Stomach (tissue), 9 donors: ENCODE measurements around the gene BMPR1B. TPM values are rescaled to one million over a fixed set of nuclear protein-coding genes. Genes with fewer than 3 reads are reported as not detected.
"Not testable (repeated sequence)": the region's sequence is repeated elsewhere in the genome, so short reads cannot be mapped to it uniquely, and the experiment has no call there.

Experiments
- DNase-seq, 2 donors: peaks; one replicate each; pipeline versions ENCODE4 v3.0.0 to v3.0.0-alpha.2; 2013 to 2019
- H3K27ac ChIP-seq, 5 donors: fragments of 200-600 bp in 4 of 5; sonication (generic) in 4 of 5; one replicate each; pipeline ENCODE4 v1.5.1; 2013 to 2019; ENCODE audit warnings: mild to moderate bottlenecking in 1 of 5, moderate library complexity in 1 of 5
- H3K27me3 ChIP-seq, 3 donors: fragments of 200-600 bp; sonication (generic); one replicate each; pipeline ENCODE4 v1.5.1; 2017 to 2019; ENCODE audit warnings: mixed run types in 1 of 3
- H3K36me3 ChIP-seq, 4 donors: fragments of 200-600 bp; sonication (generic); 1 replicate in 3 of 4; 2 replicates in 1 of 4; pipeline ENCODE4 v1.5.1; 2016 to 2019
- H3K4me1 ChIP-seq, 4 donors: fragments of 200-600 bp; sonication (generic); one replicate each; pipeline ENCODE4 v1.5.1; 2016 to 2019
- H3K4me3 ChIP-seq, 4 donors: fragments of 200-600 bp; sonication (generic) in 3 of 4; one replicate each; pipeline ENCODE4 v1.5.1; 2016 to 2019; ENCODE audit warnings: mild to moderate bottlenecking in 1 of 4
- H3K9me3 ChIP-seq, 4 donors: fragments of 200-600 bp; sonication (generic); one replicate each; pipeline ENCODE4 v1.5.1; 2016 to 2019
- EP300 ChIP-seq: sonication (generic); formaldehyde crosslinking; IDR thresholded peaks from one replicate; pipeline ENCODE4 v1.6.1; 2017; ENCODE audit warnings: antibody characterized with exemption
- POLR2A ChIP-seq, 4 donors: fragments of 450-650 bp; IDR thresholded peaks; one replicate each; pipeline ENCODE4 v1.6.1; 2016; ENCODE audit warnings: antibody characterized with exemption in 4 of 4, control low read depth in 2 of 4, mild to moderate bottlenecking in 1 of 4, moderate library complexity in 1 of 4
- POLR2AphosphoS5 ChIP-seq, 3 donors: sonication (generic); formaldehyde crosslinking; IDR thresholded peaks; one replicate each; pipeline ENCODE4 v1.6.1; 2016; ENCODE audit warnings: antibody characterized with exemption in 3 of 3
- WGBS, 5 donors: extraction: QIAGEN DNeasy Blood & Tissue Kit in 3 of 5; methylation state at CpG; one replicate each; pipeline versions ENCODE4 v1.1.5 to v1.1.7; 2013 to 2018; 5-methylcytosine and 5-hydroxymethylcytosine counted together
- intact Hi-C: fragments of 100-400 bp; cut with DNase I; formaldehyde crosslinking; loops from one replicate; pipeline ENCODE4 v1.15.1; 2023; ENCODE audit warnings: low total_unique reads
- polyA plus RNA-seq, 3 donors: library from polyadenylated mRNA; stranded (reverse); fragments of 200-250 nt; gene quantifications; one replicate each; pipeline ENCODE4 v1.2.3, GENCODE V29; 2013
- total RNA-seq, 5 donors: library from RNA; depleted of rRNA; stranded (reverse); fragments of >200 nt; gene quantifications; one replicate each; pipeline versions ENCODE4 v1.1.0 to v1.2.3, GENCODE V29; 2014 to 2016
- TF ChIP-seq, protein P1 (sequence below), 7 experiments: fragments of 450-650 bp in 4 of 7; fragments of 200-600 bp in 3 of 7; sonication (generic) in 3 of 7; IDR thresholded peaks; one replicate each; pipeline ENCODE4 v1.5.1; 2016 to 2019; ENCODE audit warnings: antibody characterized with exemption in 7 of 7, control low read depth in 2 of 7, mild to moderate bottlenecking in 1 of 7
- donor health status: healthy with polysubstance abuse.
- donor health status: Bipolar disorder and iron deficiency.
- donor health status: healthy.

Gene BMPR1B
- total and polyA plus RNA-seq, 8 donors: 0.37 to 29.8 (median 1.5) TPM; not detected in 1

DNA sequence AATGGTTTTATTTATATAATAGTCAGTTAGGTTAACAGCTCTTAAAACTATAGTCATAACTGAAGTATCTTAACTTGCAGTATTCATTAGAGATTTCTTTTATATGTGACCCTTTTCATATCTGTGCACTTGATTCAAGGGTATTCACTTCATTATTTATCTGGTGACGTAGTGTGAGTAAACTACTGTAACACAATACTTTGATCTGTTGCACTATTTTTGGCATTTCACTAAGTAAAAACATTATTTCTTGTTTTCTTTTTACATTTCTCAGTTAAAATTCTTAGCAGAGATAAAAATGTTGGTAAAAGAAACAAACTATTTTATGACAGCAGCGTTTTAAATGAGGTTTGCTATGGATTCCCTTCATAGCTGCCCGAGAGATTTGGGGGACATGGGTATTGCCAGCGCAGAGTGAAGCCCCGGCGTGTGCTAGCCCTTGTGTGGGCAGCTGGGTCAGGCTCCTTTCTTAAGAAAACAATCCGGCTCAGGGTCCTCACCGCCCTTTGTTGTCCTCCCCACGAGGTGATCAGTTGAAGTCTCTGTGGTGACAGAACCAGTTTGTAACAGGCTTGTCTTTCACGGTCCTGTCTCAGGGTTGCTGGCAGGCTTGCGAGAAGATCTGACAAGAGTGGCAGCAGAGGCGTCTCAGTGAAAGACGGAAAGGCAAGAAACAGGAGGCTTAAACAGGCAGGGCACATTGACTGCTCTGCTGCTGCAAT is 293.4 kb downstream of the BMPR1B start:
- Histone ChIP-seq H3K27ac (no peak overlapping the region), H3K36me3 (no peaks in the 10 kb centered on the region), H3K4me1 (peaks cover 0 to under 1% (median 0%) of the 10 kb centered on the region in 4 donors), H3K27me3 (no peaks in the 10 kb centered on the region), H3K9me3 (no peaks in the 10 kb centered on the region), H3K4me3 (no peak overlapping the region)
- intact Hi-C loops: no loop called here
- TF ChIP-seq POLR2AphosphoS5 (IDR thresholded peaks at IDR 0.05): no peak
- TF ChIP-seq, protein P1, sequence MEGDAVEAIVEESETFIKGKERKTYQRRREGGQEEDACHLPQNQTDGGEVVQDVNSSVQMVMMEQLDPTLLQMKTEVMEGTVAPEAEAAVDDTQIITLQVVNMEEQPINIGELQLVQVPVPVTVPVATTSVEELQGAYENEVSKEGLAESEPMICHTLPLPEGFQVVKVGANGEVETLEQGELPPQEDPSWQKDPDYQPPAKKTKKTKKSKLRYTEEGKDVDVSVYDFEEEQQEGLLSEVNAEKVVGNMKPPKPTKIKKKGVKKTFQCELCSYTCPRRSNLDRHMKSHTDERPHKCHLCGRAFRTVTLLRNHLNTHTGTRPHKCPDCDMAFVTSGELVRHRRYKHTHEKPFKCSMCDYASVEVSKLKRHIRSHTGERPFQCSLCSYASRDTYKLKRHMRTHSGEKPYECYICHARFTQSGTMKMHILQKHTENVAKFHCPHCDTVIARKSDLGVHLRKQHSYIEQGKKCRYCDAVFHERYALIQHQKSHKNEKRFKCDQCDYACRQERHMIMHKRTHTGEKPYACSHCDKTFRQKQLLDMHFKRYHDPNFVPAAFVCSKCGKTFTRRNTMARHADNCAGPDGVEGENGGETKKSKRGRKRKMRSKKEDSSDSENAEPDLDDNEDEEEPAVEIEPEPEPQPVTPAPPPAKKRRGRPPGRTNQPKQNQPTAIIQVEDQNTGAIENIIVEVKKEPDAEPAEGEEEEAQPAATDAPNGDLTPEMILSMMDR (IDR thresholded peaks at IDR 0.05): no peak
- TF ChIP-seq POLR2A (IDR thresholded peaks at IDR 0.05): no peak
- TF ChIP-seq EP300: no peak
- peak in 1 of 2 donors; percentile 16 for DNase-seq
- 38 to 61% (median 49%) methylated on average over 13 of the region's 13 CpGs for WGBS, 5 donors

DNA sequence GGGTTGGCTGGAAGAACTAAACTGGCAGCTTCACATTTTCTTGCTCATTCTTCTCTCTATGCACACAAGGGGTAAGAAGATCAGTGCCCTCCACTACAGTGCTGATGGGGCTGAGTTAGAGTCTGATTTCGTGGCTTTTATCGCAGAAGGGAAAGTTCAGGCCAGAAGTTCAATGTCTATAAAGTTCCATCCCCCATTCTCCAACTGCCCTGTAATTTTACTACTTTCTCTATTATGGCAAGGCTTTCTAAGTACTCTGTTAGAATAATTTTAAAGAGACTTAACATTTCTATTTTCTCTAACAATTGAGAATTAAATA is 293.9 kb downstream of the BMPR1B start:
- DNase-seq: no peak
- Histone ChIP-seq H3K4me3 (no peak overlapping the region), H3K9me3 (no peaks in the 10 kb centered on the region), H3K27ac (no peak overlapping the region), H3K27me3 (no peaks in the 10 kb centered on the region), H3K36me3 (no peaks in the 10 kb centered on the region), H3K4me1 (no peaks in the 10 kb centered on the region)
- WGBS, 5 donors: 51 to 73% (median 61%) methylated on average over 2 of the region's 2 CpGs
- TF ChIP-seq EP300 (no peak), POLR2AphosphoS5 (IDR thresholded peaks at IDR 0.05) (no peak), POLR2A (IDR thresholded peaks at IDR 0.05) (no peak)
- TF ChIP-seq, protein P1 (IDR thresholded peaks at IDR 0.05): no peak
- intact Hi-C loops: no loop called here

DNA sequence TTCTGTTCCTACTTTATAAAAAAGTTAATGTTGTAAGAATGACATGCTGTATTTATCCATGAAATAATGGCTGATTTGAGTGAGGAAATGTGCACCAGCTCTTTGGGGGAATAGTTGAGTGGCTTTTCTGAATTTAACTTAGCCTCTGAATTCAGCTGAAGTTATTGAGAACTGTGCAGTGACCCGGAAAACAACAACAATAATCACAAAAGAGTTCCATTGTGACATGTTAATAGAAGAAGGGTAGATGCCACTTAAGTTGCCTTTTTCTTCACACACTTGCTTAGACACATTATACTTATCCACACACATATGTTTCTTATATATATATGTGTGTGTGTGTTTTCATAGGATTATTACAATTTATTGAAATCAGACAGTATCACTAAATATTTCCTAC is 301.2 kb downstream of the BMPR1B start:
- Histone ChIP-seq H3K9me3 (no peaks in the 10 kb centered on the region), H3K27me3 (no peaks in the 10 kb centered on the region), H3K4me1 (peaks cover 0 to 16% (median 0%) of the 10 kb centered on the region in 4 donors), H3K27ac (no peak overlapping the region), H3K4me3 (no peak overlapping the region), H3K36me3 (no peaks in the 10 kb centered on the region)
- intact Hi-C loops: no loop called here
- TF ChIP-seq, protein P1 (IDR thresholded peaks at IDR 0.05): no peak
- TF ChIP-seq POLR2AphosphoS5 (IDR thresholded peaks at IDR 0.05) (no peak), EP300 (no peak), POLR2A (IDR thresholded peaks at IDR 0.05) (no peak)
- 90 to 100% (median 93%) methylated on average over 1 of the region's 1 CpG for WGBS, 5 donors
- DNase-seq: no peak

DNA sequence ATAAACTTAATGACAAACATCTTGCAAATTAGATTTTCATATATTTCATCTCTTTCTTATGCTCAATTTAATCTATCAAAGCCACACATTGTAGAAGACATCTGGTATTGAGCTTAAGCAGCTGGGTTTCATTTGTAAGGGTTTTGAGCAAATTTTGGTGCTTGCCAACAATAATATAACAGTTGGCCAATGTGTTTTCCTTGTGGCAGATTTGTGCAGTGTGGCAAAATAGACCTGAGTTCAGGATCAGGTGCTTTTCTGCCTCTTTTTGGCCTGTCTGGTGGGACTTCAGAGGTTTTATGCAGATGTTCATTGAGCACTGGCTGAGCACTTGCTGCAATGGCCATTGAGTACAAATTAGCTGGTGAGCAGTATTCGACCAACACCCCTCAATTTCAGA is 301.9 kb downstream of the BMPR1B start:
- WGBS, 5 donors: 69 to 95% (median 80%) methylated on average over 1 of the region's 1 CpG

DNA sequence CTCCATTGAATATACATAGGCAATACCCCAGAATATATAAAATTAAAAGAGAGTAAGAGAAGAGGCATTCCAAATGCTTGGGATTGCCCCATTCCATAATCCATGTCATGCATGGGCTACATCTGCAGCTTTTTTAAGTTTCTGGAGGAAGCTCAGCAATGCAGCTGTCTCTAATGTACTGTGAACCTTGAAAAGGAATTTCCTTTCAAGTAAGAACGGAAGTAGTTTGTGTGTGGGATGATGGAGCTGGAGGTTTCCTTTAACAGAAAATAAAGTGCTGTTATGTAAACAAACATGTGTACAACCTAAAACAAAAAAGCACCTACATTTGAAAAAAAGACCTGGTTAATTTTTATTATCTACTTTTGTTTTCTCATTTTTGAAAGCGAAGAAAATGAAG is 303.5 kb downstream of the BMPR1B start:
- H3K4me3 ChIP-seq: no peak overlapping the region
- intact Hi-C loops: no loop called here
- no peaks in the 10 kb centered on the region for H3K36me3 ChIP-seq
- no peak overlapping the region for H3K27ac ChIP-seq
- no peaks in the 10 kb centered on the region for H3K9me3 ChIP-seq
- 69 to 78% (median 75%) methylated on average over 2 of the region's 2 CpGs for WGBS, 5 donors
- DNase-seq: no peak
- H3K4me1 ChIP-seq: peaks cover 0 to 16% (median 0%) of the 10 kb centered on the region in 4 donors
- TF ChIP-seq EP300 (no peak), POLR2A (IDR thresholded peaks at IDR 0.05) (no peak), POLR2AphosphoS5 (IDR thresholded peaks at IDR 0.05) (no peak)
- TF ChIP-seq, protein P1 (IDR thresholded peaks at IDR 0.05): no peak
- no peaks in the 10 kb centered on the region for H3K27me3 ChIP-seq

More for the DNA sequence above, 301.9 kb downstream of the BMPR1B start:
- Histone ChIP-seq H3K27me3 (no peaks in the 10 kb centered on the region), H3K36me3 (no peaks in the 10 kb centered on the region), H3K27ac (no peak overlapping the region), H3K4me3 (no peak overlapping the region), H3K9me3 (no peaks in the 10 kb centered on the region), H3K4me1 (peaks cover 0 to 16% (median 0%) of the 10 kb centered on the region in 4 donors)
- intact Hi-C loops: no loop called here
- TF ChIP-seq POLR2A (IDR thresholded peaks at IDR 0.05) (no peak), EP300 (no peak)
- DNase-seq: no peak

DNA sequence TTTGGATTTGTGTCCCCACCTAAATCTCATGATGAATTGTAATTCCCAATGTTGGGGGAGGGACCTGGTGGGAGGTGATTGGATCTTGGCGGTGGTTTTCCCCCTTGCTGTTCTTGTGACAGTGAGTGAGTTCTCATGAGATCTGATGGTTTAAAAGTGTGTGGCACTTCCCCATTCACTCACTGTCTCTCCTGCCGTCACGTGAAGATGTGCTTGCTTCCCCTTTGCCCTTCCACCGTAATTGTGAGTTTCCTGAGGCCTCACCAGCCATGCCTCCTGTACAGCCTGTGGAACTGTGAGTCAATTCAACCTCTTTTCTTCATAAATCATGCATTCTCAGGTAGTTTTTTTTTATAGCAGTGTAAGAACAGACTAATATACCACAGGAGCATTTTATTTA is 304.0 kb downstream of the BMPR1B start:
- DNase-seq, H3K4me3 ChIP-seq, H3K9me3 ChIP-seq, intact Hi-C loops, H3K27me3 ChIP-seq, H3K27ac ChIP-seq, H3K36me3 ChIP-seq: not testable (repeated sequence)
- 70 to 81% (median 71%) methylated on average over 4 of the region's 4 CpGs for WGBS, 5 donors
- H3K4me1 ChIP-seq: peaks cover 0 to 16% (median 0%) of the 10 kb centered on the region in 4 donors
